Spleen (tissue), 11 donors: ENCODE data around the gene GFER. TPM values are rescaled to one million over a fixed set of nuclear protein-coding genes. Genes with fewer than 3 reads are reported as not detected.

Experiments used
- DNase-seq: peaks from one replicate; pipeline ENCODE4 v3.0.0-alpha.2; 2020
- H3K27ac ChIP-seq, 8 donors: fragments of 200-600 bp; sonication (generic) in 7 of 8; 1 replicate in 4 of 8; 2 replicates in 4 of 8; pipeline versions ENCODE4 v1.5.0 to v1.8.0; 2016 to 2021; ENCODE audit warnings: inconsistent platforms in 4 of 8, mild to moderate bottlenecking in 4 of 8, moderate library complexity in 1 of 8
- H3K27me3 ChIP-seq, 7 donors: fragments of 200-600 bp; sonication (generic) in 6 of 7; replicated peaks in 1 of 7; 1 replicate in 4 of 7; 2 replicates in 3 of 7; pipeline versions ENCODE4 v1.5.0 to v1.8.0; 2016 to 2021; ENCODE audit warnings: inconsistent platforms in 3 of 7, mild to moderate bottlenecking in 1 of 7
- H3K36me3 ChIP-seq, 6 donors: fragments of 200-600 bp; sonication (generic) in 5 of 6; 1 replicate in 4 of 6; 2 replicates in 2 of 6; pipeline versions ENCODE4 v1.5.0 to v1.8.0; 2016 to 2021; ENCODE audit warnings: inconsistent platforms in 2 of 6
- H3K4me1 ChIP-seq, 6 donors: fragments of 200-600 bp; sonication (generic) in 5 of 6; 1 replicate in 3 of 6; 2 replicates in 3 of 6; pipeline versions ENCODE4 v1.5.0 to v1.8.0; 2016 to 2021; ENCODE audit warnings: inconsistent platforms in 3 of 6
- H3K4me3 ChIP-seq, 8 donors: fragments of 200-600 bp; sonication (generic) in 7 of 8; 1 replicate in 4 of 8; 2 replicates in 4 of 8; pipeline versions ENCODE4 v1.5.0 to v1.8.0; 2016 to 2021; ENCODE audit warnings: inconsistent platforms in 4 of 8, mild to moderate bottlenecking in 4 of 8, moderate library complexity in 2 of 8
- H3K9me3 ChIP-seq, 8 donors: fragments of 200-600 bp; sonication (generic) in 7 of 8; 1 replicate in 4 of 8; 2 replicates in 4 of 8; pipeline versions ENCODE4 v1.5.0 to v1.8.0; 2016 to 2021; ENCODE audit warnings: inconsistent platforms in 4 of 8
- POLR2A ChIP-seq, 3 donors: fragments of 450-650 bp; IDR thresholded peaks; one replicate each; pipeline ENCODE4 v1.5.1; 2017; ENCODE audit warnings: antibody characterized with exemption in 3 of 3, mild to moderate bottlenecking in 1 of 3
- POLR2AphosphoS5 ChIP-seq, 3 donors: sonication (generic); formaldehyde crosslinking; IDR thresholded peaks; one replicate each; pipeline ENCODE4 v1.5.1; 2017; ENCODE audit warnings: antibody characterized with exemption in 3 of 3
- WGBS, 5 donors: extraction: QIAGEN DNeasy Blood & Tissue Kit in 3 of 5; methylation state at CpG; one replicate each; pipeline versions ENCODE4 v1.1.5 to v1.1.7; 2013 to 2018; 5-methylcytosine and 5-hydroxymethylcytosine counted together
- intact Hi-C: fragments of 100-400 bp; cut with DNase I; formaldehyde crosslinking; loops from one replicate; pipeline ENCODE4 v1.15.0; 2023; ENCODE audit warnings: low total_unique reads
- polyA plus RNA-seq, 3 donors: library from polyadenylated mRNA; stranded (reverse); fragments of 200-250 nt; gene quantifications; one replicate each; pipeline ENCODE4 v1.2.1, GENCODE V29; 2013
- total RNA-seq, 7 donors: library from RNA; depleted of rRNA in 3 of 7; stranded (reverse); fragments of >200 nt in 3 of 7; fragmentation: NEBNext Ultra II Directional in 4 of 7; extraction: Animal tissue kit (Norgen Biotek cat#: 25700) in 4 of 7; gene quantifications; one replicate each; pipeline versions ENCODE4 v1.1.0 to v1.2.1, GENCODE V29; 2016 to 2021
- TF ChIP-seq, protein P1 (sequence below), 11 experiments: fragments of 200-600 bp in 7 of 11; fragments of 450-650 bp in 4 of 11; sonication (generic) in 4 of 11; IDR thresholded peaks in 8 of 11; conservative IDR thresholded peaks in 3 of 11; 1 replicate in 7 of 11; 2 replicates in 4 of 11; pipeline versions ENCODE4 v1.4.0 to v1.8.0; 2016 to 2021; ENCODE audit warnings: antibody characterized with exemption in 11 of 11, inconsistent platforms in 4 of 11, mild to moderate bottlenecking in 1 of 11
- donor health status: healthy with polysubstance abuse.
- donor health status: DM: no; HTN: no; CAD: no; lungs with moderate emphysema.
- donor health status: DM: no; HTN: no; CAD: no.
- donor health status: Bipolar disorder and iron deficiency.
- donor health status: healthy.
- donor health status: DM: no; HTN: no; CAD: no.
- donor health status: DM: yes; HTN: yes; CAD: no.

The GFER gene
- total and polyA plus RNA-seq, 10 donors, result 9.6 to 36.0 (median 22.8) TPM

DNA sequence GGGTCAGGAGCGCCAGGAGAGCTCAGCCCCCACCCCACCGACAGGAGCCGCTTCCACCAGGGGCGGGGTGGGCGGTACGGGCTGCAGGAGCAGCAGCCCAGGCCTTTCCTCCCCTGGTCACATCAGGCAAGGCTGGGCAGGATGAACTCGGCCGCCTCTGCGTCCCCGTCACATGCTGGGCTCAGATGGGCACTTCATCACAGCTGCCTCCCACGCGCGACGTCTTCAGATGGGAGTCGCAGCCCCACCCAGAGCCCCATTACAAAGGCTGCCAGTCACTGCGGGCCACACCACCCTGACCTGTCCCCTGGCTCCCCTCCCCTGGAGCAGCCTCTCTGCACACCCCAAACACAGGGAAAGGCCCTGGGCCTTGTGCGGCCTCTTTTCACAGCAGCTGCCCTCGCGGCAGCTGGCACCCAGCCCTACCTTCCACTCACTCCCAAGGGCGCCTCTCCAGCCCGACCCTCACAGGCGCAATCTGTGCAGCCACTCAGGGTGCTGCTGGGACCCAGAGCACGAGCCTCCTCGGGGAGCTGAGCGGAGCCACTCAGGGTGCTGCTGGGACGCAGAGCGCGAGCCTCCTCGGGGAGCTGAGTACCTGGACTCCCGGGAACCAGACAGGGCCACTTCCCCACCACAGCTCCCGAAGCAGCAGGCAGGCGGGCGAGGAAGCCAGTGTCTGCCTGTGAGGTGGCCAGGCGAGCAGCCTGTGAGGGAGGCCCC, 21.0 kb downstream of the GFER start:
- intact Hi-C loops, result no loop called here

DNA sequence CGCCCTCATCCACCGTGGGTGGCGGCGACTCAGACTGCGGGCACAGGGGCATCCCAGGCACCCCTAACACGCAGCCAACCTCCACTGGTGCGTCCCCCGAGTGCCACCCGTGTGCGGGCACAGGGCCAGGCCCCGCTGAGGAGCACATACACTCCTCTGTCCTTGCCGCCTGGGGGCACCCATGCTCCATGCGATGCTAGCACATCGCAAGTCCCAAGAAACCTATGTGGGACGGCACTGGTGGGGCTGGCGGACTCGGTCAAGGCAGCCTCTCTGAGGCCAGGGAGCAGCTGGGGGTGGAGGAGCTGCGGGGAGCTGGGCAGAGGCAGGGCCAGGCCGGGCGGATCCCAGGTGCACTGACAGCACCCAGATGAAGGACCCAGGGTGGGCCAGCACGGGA, 21.7 kb downstream of the GFER start:
- TF ChIP-seq, protein P1, sequence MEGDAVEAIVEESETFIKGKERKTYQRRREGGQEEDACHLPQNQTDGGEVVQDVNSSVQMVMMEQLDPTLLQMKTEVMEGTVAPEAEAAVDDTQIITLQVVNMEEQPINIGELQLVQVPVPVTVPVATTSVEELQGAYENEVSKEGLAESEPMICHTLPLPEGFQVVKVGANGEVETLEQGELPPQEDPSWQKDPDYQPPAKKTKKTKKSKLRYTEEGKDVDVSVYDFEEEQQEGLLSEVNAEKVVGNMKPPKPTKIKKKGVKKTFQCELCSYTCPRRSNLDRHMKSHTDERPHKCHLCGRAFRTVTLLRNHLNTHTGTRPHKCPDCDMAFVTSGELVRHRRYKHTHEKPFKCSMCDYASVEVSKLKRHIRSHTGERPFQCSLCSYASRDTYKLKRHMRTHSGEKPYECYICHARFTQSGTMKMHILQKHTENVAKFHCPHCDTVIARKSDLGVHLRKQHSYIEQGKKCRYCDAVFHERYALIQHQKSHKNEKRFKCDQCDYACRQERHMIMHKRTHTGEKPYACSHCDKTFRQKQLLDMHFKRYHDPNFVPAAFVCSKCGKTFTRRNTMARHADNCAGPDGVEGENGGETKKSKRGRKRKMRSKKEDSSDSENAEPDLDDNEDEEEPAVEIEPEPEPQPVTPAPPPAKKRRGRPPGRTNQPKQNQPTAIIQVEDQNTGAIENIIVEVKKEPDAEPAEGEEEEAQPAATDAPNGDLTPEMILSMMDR (IDR thresholded peaks at IDR 0.05 in 8 of 11, conservative IDR thresholded peaks at IDR 0.05 in 3 of 11), result peak in 7 of 11 experiments; percentile 14 to 53 (median 33)
- TF ChIP-seq POLR2A (IDR thresholded peaks at IDR 0.05), result no peak
- TF ChIP-seq POLR2AphosphoS5 (IDR thresholded peaks at IDR 0.05), result peak in 2 of 3 donors; percentile 49 to 61
- Histone ChIP-seq H3K36me3 (peaks cover 5 to 48% (median 29%) of the 10 kb centered on the region in 6 donors), H3K27me3 (no peaks in the 10 kb centered on the region), H3K4me3 (peak overlapping the region in 1 of 8 donors; percentile 35), H3K9me3 (no peaks in the 10 kb centered on the region), H3K4me1 (peaks cover 54 to 75% (median 68%) of the 10 kb centered on the region in 6 donors), H3K27ac (peak overlapping the region in 5 of 8 donors; percentile 23 to 95 (median 49))
- intact Hi-C loops, result no loop called here
- WGBS, 5 donors, result 34 to 52% (median 43%) methylated on average over 15 to 21 of the region's 21 CpGs
- DNase-seq, result peak; percentile 82

More for the DNA sequence above, 21.0 kb downstream of the GFER start:
- H3K9me3 ChIP-seq, result no peaks in the 10 kb centered on the region
- H3K27ac ChIP-seq, result peak overlapping the region in 5 of 8 donors; percentile 22 to 95 (median 49)
- peak; percentile 76 for DNase-seq
- peak overlapping the region in 2 of 8 donors; percentile 12 to 35 for H3K4me3 ChIP-seq
- WGBS, 5 donors, result 55 to 67% (median 65%) methylated on average over 22 to 34 of the region's 34 CpGs
- H3K36me3 ChIP-seq, result peaks cover 5 to 55% (median 36%) of the 10 kb centered on the region in 6 donors
- no peaks in the 10 kb centered on the region for H3K27me3 ChIP-seq
- H3K4me1 ChIP-seq, result peaks cover 48 to 72% (median 61%) of the 10 kb centered on the region in 6 donors
- TF ChIP-seq, protein P1 (IDR thresholded peaks at IDR 0.05 in 8 of 11, conservative IDR thresholded peaks at IDR 0.05 in 3 of 11), result no peak
- TF ChIP-seq POLR2AphosphoS5 (IDR thresholded peaks at IDR 0.05), result peak in 1 of 3 donors; percentile 49

DNA sequence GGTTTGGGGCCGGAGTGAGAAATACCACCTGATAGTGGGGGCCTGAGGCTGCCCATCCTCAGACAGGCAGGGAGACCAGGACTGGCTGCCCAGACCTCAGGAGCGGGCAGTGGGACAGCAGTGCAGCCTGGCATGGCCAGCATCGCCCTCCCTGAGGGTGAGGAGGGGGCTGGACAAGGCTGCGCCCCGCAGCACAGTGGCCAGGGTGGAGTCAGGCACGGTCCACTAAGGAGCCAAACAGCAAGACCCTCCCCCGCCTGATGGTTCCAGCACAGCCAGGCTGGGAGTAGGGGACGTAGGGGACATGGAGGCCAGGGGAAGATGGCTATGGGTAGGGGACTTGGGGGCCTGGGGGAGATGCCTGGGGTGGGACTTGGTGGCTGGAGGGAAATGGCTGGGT, 22.3 kb downstream of the GFER start:
- peak; percentile 65 for DNase-seq
- Histone ChIP-seq H3K36me3 (peaks cover 5 to 42% (median 22%) of the 10 kb centered on the region in 6 donors), H3K9me3 (no peaks in the 10 kb centered on the region), H3K27ac (peak overlapping the region in 5 of 8 donors; percentile 23 to 95 (median 93)), H3K27me3 (no peaks in the 10 kb centered on the region), H3K4me3 (no peak overlapping the region), H3K4me1 (peaks cover 54 to 76% (median 69%) of the 10 kb centered on the region in 6 donors)
- intact Hi-C loops, result no loop called here
- TF ChIP-seq POLR2AphosphoS5 (IDR thresholded peaks at IDR 0.05) (no peak), POLR2A (IDR thresholded peaks at IDR 0.05) (no peak)
- TF ChIP-seq, protein P1 (IDR thresholded peaks at IDR 0.05 in 8 of 11, conservative IDR thresholded peaks at IDR 0.05 in 3 of 11), result no peak
- WGBS, 5 donors, result 83 to 97% (median 89%) methylated on average over 8 of the region's 8 CpGs
